ENCODE measurements around the gene GPRC5A. TPM values are rescaled to one million over a fixed set of nuclear protein-coding genes. Genes with fewer than 3 reads are reported as not detected.

The GPRC5A gene
- total and polyA plus RNA-seq, 8 donors = 0.58 to 112 (median 23.9) TPM

DNA sequence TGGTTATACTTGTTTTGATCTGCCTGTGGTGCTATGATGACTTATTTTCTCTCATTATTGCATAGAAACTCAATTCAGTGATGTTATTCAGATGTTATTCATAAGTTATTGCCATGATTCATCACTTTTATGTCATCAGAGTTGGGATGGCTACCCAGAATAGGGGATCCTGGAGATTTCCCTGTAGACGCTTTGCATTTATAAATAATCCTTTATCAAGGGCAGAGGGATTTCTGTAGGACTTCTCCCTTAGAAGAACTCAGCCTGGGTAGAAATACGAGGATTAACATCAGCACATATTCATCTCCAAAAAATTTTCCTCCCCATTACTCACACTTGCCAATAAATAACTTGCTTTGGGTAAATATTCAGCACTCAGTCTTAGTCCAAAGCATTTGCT lies 4.9 kb downstream of the GPRC5A start:
- TF ChIP-seq POLR2AphosphoS5 (IDR thresholded peaks at IDR 0.05) = no peak
- no peak for TF ChIP-seq CTCF (IDR thresholded peaks at IDR 0.05)
- TF ChIP-seq EP300 (IDR thresholded peaks at IDR 0.05) = no peak
- TF ChIP-seq POLR2A (IDR thresholded peaks at IDR 0.05) = no peak
- Histone ChIP-seq H3K9me3 (no peaks in the 10 kb centered on the region), H3K4me1 (peaks cover 12 to 60% (median 20%) of the 10 kb centered on the region in 4 donors), H3K27me3 (peaks cover 0 to 17% (median 0%) of the 10 kb centered on the region in 3 donors), H3K27ac (no peak overlapping the region), H3K36me3 (no peaks in the 10 kb centered on the region), H3K4me3 (no peak overlapping the region)
- 58 to 69% (median 62%) methylated on average over 2 of the region's 2 CpGs for WGBS, 5 donors
- intact Hi-C loops (cut with DNase I; ENCODE audit: low total_unique reads) = no loop called here
- DNase-seq = no peak

DNA sequence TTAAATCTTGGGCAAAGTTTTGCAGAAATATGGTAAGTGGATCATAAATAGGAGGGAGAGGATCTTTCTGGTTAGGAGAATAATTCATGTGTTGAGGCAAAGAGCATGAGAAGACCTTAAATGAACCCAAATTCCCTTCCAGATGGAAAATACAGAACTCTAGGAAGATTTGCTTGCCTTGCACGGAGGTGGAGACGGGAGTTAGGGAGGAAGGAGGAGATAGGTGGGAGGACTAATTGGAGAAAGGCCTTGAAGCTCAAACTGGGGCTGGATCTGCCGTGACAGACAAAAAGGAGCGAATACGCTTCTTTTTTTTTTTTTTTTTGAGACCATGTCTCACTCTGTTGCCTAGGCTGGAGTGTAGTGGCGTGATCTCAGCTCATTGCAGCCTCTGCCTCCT lies 5.9 kb downstream of the GPRC5A start:
- no peak for DNase-seq
- Histone ChIP-seq H3K9me3 (no peaks in the 10 kb centered on the region), H3K27ac (no peak overlapping the region), H3K4me3 (no peak overlapping the region), H3K27me3 (peaks cover 0 to 10% (median 0%) of the 10 kb centered on the region in 3 donors), H3K36me3 (no peaks in the 10 kb centered on the region), H3K4me1 (peaks cover 1 to 60% (median 12%) of the 10 kb centered on the region in 4 donors)
- whole genome bisulfite sequencing, 5 donors = 74 to 92% (median 86%) methylated on average over 5 to 6 of the region's 6 CpGs
- intact Hi-C loops (cut with DNase I; ENCODE audit: low total_unique reads) = no loop called here
- no peak for TF ChIP-seq POLR2AphosphoS5 (IDR thresholded peaks at IDR 0.05)
- no peak for TF ChIP-seq POLR2A (IDR thresholded peaks at IDR 0.05)
- TF ChIP-seq CTCF (IDR thresholded peaks at IDR 0.05) = no peak
- TF ChIP-seq EP300 (IDR thresholded peaks at IDR 0.05) = no peak

- Histone ChIP-seq H3K4me3 (no peak overlapping the region), H3K27ac (no peak overlapping the region), H3K4me1 (peaks cover 0 to 69% (median 12%) of the 10 kb centered on the region in 4 donors), H3K36me3 (no peaks in the 10 kb centered on the region), H3K27me3 (peaks cover 0 to under 1% (median 0%) of the 10 kb centered on the region in 3 donors), H3K9me3 (no peaks in the 10 kb centered on the region)
- no peak for TF ChIP-seq EP300 (IDR thresholded peaks at IDR 0.05)
- TF ChIP-seq POLR2A (IDR thresholded peaks at IDR 0.05) = no peak
- TF ChIP-seq POLR2AphosphoS5 (IDR thresholded peaks at IDR 0.05) = no peak
- TF ChIP-seq CTCF (IDR thresholded peaks at IDR 0.05) = no peak
- intact Hi-C loops (cut with DNase I; ENCODE audit: low total_unique reads) = no loop called here
- 79 to 89% (median 82%) methylated on average over 9 of the region's 9 CpGs for WGBS, 5 donors
- no peak for DNase-seq
These were observed 6.9 kb downstream of the GPRC5A start for GRCh38 chr12:12898136-12898717.

DNA sequence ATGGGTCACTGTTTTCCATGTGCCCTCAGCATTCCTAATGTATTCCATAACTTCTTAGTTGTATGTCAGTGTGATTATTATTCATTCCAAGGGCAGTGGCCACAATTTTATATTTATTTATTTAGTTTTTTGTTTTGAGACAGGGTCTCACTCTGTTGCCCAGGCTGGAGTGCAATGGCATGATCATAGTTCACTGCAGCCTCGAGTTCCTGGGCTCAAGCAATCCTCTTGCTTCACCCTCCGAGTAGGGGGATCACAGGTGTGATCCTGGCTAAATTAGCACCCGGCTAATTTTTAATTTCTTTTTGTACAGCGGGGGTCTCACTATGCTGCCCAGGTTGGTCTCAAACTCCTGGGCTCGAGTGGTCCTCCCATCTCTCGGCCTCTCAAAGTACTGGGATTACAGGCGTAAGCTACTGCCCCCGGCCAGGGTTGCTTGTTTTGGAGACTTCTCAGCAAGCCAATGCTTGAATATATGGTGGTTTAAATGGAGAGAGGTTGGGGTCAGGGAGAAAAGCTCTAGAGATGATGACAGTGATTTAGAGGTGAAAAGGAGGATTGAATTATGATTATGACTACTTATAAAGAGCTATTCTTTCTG lies 7.6 kb downstream of the GPRC5A start:
- H3K27me3 ChIP-seq = no peaks in the 10 kb centered on the region
- no peak for DNase-seq
- no peaks in the 10 kb centered on the region for H3K36me3 ChIP-seq
- H3K9me3 ChIP-seq = no peaks in the 10 kb centered on the region
- intact Hi-C loops (cut with DNase I; ENCODE audit: low total_unique reads) = no loop called here
- H3K4me3 ChIP-seq = no peak overlapping the region
- TF ChIP-seq POLR2A (IDR thresholded peaks at IDR 0.05) (no peak), CTCF (IDR thresholded peaks at IDR 0.05) (no peak), EP300 (IDR thresholded peaks at IDR 0.05) (no peak), POLR2AphosphoS5 (IDR thresholded peaks at IDR 0.05) (no peak)
- peaks cover 0 to 73% (median 17%) of the 10 kb centered on the region in 4 donors for H3K4me1 ChIP-seq
- 83 to 94% (median 91%) methylated on average over 8 of the region's 8 CpGs for WGBS, 5 donors
- H3K27ac ChIP-seq = peak overlapping the region in 2 of 5 donors; percentile 24 to 51
